T-cell (primary cell): ENCODE measurements around the gene CLASP1. TPM values are rescaled to one million over a fixed set of nuclear protein-coding genes. Genes with fewer than 3 reads are reported as not detected.

Source experiments
- ATAC-seq, 4 experiments: fragments of 200-7000 bp in 3 of 4; fragments of 150-1000 bp in 1 of 4; cut with Tn5 transposase; replicated peaks in 1 of 4; 1 replicate in 3 of 4; 2 replicates in 1 of 4; pipeline ENCODE4 v1.10.0; 2021; ENCODE audit warnings: moderate library complexity in 3 of 4, mild to moderate bottlenecking in 2 of 4, moderate number of reproducible peaks in 1 of 4
- CTCF ChIA-PET, 2 donors: fragments of 300-600 bp; sonication (Branson Sonifier 250); formaldehyde crosslinking; loops; one replicate each; lab custom pipeline; 2022; ENCODE audit warnings: antibody characterized with exemption in 2 of 2; lab: Charles Lee
- POLR2A ChIA-PET, 2 donors: fragments of 300-600 bp; sonication (Branson Sonifier 250); formaldehyde crosslinking; loops; one replicate each; lab custom pipeline; 2022; ENCODE audit warnings: antibody characterized with exemption in 2 of 2; lab: Charles Lee
- DNase-seq, 35 experiments: peaks; one replicate each; pipeline versions ENCODE4 v3.0.0 to v3.0.0-alpha.2; 2013 to 2023
- H3K27ac ChIP-seq: one replicate; pipeline ENCODE4 v1.5.1; 2013; ENCODE audit warnings: low read length
- H3K27me3 ChIP-seq, 2 experiments: replicated peaks in 1 of 2; 1 replicate in 1 of 2; 2 replicates in 1 of 2; pipeline versions ENCODE4 v1.6.1 to v1.7.0; 2013; ENCODE audit warnings: low read length in 1 of 2, mixed read lengths in 1 of 2; ENCODE audit not compliant: control insufficient read depth in 2 of 2, insufficient read depth in 2 of 2; ENCODE audit errors: extremely low read depth in 1 of 2
- H3K36me3 ChIP-seq, 2 donors: 1 replicate in 1 of 2; 2 replicates in 1 of 2; pipeline versions ENCODE4 v1.6.1 to v1.7.0; 2013; ENCODE audit warnings: low read length in 1 of 2; ENCODE audit not compliant: control insufficient read depth in 2 of 2, insufficient read depth in 1 of 2; ENCODE audit errors: extremely low read depth in 1 of 2
- H3K4me1 ChIP-seq, 2 experiments: 1 replicate in 1 of 2; 2 replicates in 1 of 2; pipeline versions ENCODE4 v1.6.1 to v1.7.0; 2013; ENCODE audit warnings: low read length in 2 of 2, mixed read lengths in 1 of 2; ENCODE audit not compliant: insufficient read depth in 2 of 2, control insufficient read depth in 1 of 2; ENCODE audit errors: extremely low read depth in 1 of 2
- H3K4me3 ChIP-seq, 2 donors: 1 replicate in 1 of 2; 2 replicates in 1 of 2; pipeline versions ENCODE4 v1.5.1 to v1.7.0; 2013; ENCODE audit warnings: mild to moderate bottlenecking in 2 of 2, low read length in 1 of 2, moderate library complexity in 1 of 2; ENCODE audit not compliant: control insufficient read depth in 1 of 2; ENCODE audit errors: extremely low read depth in 1 of 2
- H3K9me3 ChIP-seq: 2 replicates; pipeline ENCODE4 v1.7.0; 2013
- H3K27ac Mint-ChIP-seq, 2 donors: one replicate each; pipeline ENCODE4 v1.8.0; 2020 to 2021; ENCODE audit warnings: mild to moderate bottlenecking in 2 of 2, mixed read lengths in 2 of 2
- H3K27me3 Mint-ChIP-seq, 2 donors: one replicate each; pipeline ENCODE4 v1.8.0; 2021 to 2022; ENCODE audit warnings: mixed read lengths in 2 of 2
- H3K36me3 Mint-ChIP-seq: one replicate; pipeline ENCODE4 v1.8.0; 2021; ENCODE audit warnings: mixed read lengths
- H3K4me1 Mint-ChIP-seq, 3 donors: one replicate each; pipeline ENCODE4 v1.8.0; 2020 to 2022; ENCODE audit warnings: mixed read lengths in 3 of 3, mild to moderate bottlenecking in 1 of 3
- H3K4me3 Mint-ChIP-seq, 3 donors: one replicate each; pipeline ENCODE4 v1.8.0; 2020 to 2022; ENCODE audit warnings: mild to moderate bottlenecking in 3 of 3, mixed read lengths in 3 of 3, moderate library complexity in 3 of 3
- H3K9me3 Mint-ChIP-seq, 3 donors: one replicate each; pipeline ENCODE4 v1.8.0; 2020 to 2022; ENCODE audit warnings: mixed read lengths in 3 of 3
- WGBS: methylation state at CpG from one replicate; pipeline ENCODE4 v1.1.5; 2013; ENCODE audit warnings: missing lambda C conversion rate; ENCODE audit not compliant: insufficient coverage; 5-methylcytosine and 5-hydroxymethylcytosine counted together
- total RNA-seq, 35 experiments: library from RNA in 6 of 35; stranded (reverse) in 6 of 35; fragments of 120-200 nt in 1 of 35; gene quantifications; one replicate each; pipeline versions ENCODE4 v1.2.1 to v1.2.4 and lab custom pipeline; 2013 to 2026

The CLASP1 gene
- total RNA-seq, 5 donors from 2014 or later (not counting 1 experiment from before 2014, with no cell fraction given): 57.8 to 72.8 (median 65.1) TPM

DNA sequence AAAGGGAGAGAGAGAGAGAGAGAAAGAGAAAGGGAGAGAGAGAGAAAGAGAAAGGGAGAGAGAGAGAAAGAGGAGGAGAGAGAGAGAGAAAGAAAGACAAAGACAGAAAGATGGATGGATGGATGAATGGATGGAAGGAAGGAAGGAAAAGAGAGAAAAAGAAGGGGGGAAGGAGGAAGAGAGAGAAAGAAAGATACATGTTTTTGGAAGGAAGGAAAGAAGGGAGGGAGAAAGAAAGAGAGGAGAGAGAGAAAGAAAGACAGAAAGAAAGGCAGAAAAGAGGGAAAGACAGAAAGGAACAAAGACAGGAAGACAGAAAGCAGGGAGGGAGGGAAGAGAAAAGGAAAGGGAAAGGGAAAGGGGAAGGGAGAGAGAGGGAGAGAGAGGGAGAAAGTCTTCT, 67.0 kb downstream of the CLASP1 start:
- H3K36me3 Mint-ChIP-seq: peaks cover 10% of the 10 kb centered on the region

DNA sequence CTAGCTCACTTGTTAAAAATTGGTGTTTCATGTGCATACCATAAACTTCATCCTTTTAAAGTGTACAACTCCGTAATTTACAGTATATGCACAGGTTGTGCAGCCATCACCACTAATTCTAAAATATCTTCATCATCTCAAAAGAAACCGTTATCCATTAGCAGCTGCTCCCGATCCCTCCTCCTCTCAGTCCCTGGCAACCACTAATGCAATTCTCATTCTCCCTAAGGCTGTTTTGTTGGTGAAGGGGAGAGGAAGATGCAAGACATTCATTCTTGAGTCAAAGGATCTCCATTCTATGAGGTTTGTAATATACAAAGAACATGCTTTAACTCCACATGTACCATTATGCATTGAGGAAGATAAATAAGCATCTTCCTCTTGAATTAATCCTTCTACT, 70.0 kb downstream of the CLASP1 start:
- DNase-seq (no peak), ATAC-seq (no peak)
- Histone ChIP-seq H3K4me3 (no peak overlapping the region), H3K36me3 (no peaks in the 10 kb centered on the region), H3K27ac (no peak overlapping the region), H3K4me1 (no peaks in the 10 kb centered on the region), H3K9me3 (no peaks in the 10 kb centered on the region), H3K27me3 (no peaks in the 10 kb centered on the region)
- Mint-ChIP-seq H3K36me3 (peaks cover 3% of the 10 kb centered on the region), H3K9me3 (no peaks in the 10 kb centered on the region), H3K27me3 (no peaks in the 10 kb centered on the region), H3K27ac (no peak overlapping the region), H3K4me3 (no peak overlapping the region), H3K4me1 (peaks cover 44 to 55% (median 51%) of the 10 kb centered on the region in 3 donors)
- ChIA-PET CTCF (interaction anchor here in 1 of 2 donors (0.6 kb wide), 1 partner anchor 1876 kb away, joined by 3 read pairs; no protein-coding TSS in a partner anchor), POLR2A (no interaction called here)
- whole genome bisulfite sequencing: 100% methylated on average over 1 of the region's 3 CpGs

More for the DNA sequence above, 67.0 kb downstream of the CLASP1 start:
- Mint-ChIP-seq H3K4me3 (no peak overlapping the region), H3K27ac (no peak overlapping the region), H3K4me1 (peaks cover 45 to 51% (median 47%) of the 10 kb centered on the region in 3 donors), H3K9me3 (no peaks in the 10 kb centered on the region), H3K27me3 (no peaks in the 10 kb centered on the region)
- H3K4me3 ChIP-seq: no peak overlapping the region
- no peak overlapping the region for H3K27ac ChIP-seq
- ATAC-seq (no peak), DNase-seq (no peak)
- no peaks in the 10 kb centered on the region for H3K36me3 ChIP-seq
- no peaks in the 10 kb centered on the region for H3K9me3 ChIP-seq
- POLR2A ChIA-PET: no interaction called here
- no peaks in the 10 kb centered on the region for H3K27me3 ChIP-seq
- CTCF ChIA-PET: no interaction called here
- no peaks in the 10 kb centered on the region for H3K4me1 ChIP-seq

DNA sequence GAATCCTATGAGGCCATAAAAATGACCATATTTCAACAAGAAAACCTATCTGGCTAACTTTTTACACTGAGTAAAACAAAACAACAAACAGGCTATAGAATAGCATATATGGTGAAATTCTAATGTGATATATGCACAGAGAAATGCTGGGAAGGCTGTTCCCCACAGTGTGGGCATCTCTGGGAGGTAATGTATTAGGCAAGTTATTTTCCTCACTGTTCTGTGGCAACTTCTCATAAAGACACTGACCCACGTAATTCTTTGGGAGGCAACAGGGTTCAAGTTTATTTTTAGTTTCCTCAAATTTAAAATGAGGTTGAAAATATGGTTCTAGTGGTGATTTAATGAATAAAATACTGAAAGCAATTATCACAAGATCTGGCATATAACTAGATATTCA, 71.9 kb downstream of the CLASP1 start:
- Histone ChIP-seq H3K4me1 (no peaks in the 10 kb centered on the region), H3K9me3 (no peaks in the 10 kb centered on the region), H3K36me3 (no peaks in the 10 kb centered on the region), H3K4me3 (no peak overlapping the region), H3K27me3 (no peaks in the 10 kb centered on the region), H3K27ac (no peak overlapping the region)
- Mint-ChIP-seq H3K4me3 (no peak overlapping the region), H3K4me1 (peaks cover 41 to 51% (median 46%) of the 10 kb centered on the region in 3 donors), H3K27ac (no peak overlapping the region), H3K9me3 (no peaks in the 10 kb centered on the region), H3K36me3 (peaks cover 5% of the 10 kb centered on the region), H3K27me3 (no peaks in the 10 kb centered on the region)
- ChIA-PET CTCF (no interaction called here), POLR2A (no interaction called here)
- ATAC-seq (no peak), DNase-seq (no peak)
- no CpG with 5 or more reads among the region's 1 CpG for WGBS

DNA sequence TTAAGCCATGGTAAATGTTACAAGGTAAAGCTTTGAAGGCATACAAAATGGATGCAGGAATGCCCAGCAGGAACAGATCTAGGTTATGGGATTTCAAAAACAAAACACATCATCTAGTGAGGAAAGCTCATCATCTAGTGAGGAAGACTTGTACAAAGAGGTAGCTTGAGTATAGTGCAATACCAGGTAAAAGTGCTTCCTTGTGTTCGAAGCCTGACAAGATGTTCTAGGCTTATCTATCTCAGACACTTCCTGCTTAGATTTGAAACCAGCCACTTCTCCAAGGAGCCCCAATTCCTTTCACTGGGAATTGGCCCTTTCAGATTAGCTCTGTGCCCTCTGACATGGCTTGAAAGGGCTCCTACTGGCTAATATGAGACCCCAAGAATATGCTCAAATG, 73.0 kb downstream of the CLASP1 start:
- Histone ChIP-seq H3K36me3 (no peaks in the 10 kb centered on the region), H3K4me3 (no peak overlapping the region), H3K9me3 (no peaks in the 10 kb centered on the region), H3K27ac (no peak overlapping the region), H3K27me3 (no peaks in the 10 kb centered on the region), H3K4me1 (no peaks in the 10 kb centered on the region)
- no peak for ATAC-seq
- WGBS: 83% methylated on average over 1 of the region's 1 CpG
- ChIA-PET POLR2A (no interaction called here), CTCF (no interaction called here)
- DNase-seq: no peak
- Mint-ChIP-seq H3K27ac (no peak overlapping the region), H3K4me1 (peaks cover 41 to 47% (median 43%) of the 10 kb centered on the region in 3 donors), H3K4me3 (no peak overlapping the region), H3K27me3 (no peaks in the 10 kb centered on the region), H3K36me3 (peaks cover 12% of the 10 kb centered on the region), H3K9me3 (no peaks in the 10 kb centered on the region)

DNA sequence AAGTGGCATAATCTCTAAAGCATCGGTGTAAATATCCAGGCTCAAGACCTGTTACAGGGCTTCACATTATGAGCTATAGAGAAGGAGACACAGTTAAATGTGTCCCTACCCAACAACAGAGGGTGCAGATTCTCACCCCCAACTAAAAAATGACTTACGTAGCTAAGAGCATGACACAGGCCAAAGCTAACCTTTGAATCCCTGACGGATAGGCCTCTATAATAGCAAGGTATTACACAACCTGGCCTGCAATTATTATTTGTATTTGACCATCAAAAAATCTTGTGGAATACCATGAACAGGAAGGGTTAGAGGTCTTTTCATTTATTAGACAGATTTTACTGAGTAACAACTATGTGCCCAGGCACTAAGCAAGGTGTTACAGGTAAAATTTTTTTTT, 73.5 kb downstream of the CLASP1 start:
- DNase-seq (no peak), ATAC-seq (no peak)
- WGBS: no CpG with 5 or more reads among the region's 3 CpGs
- Histone ChIP-seq H3K27me3 (no peaks in the 10 kb centered on the region), H3K4me1 (no peaks in the 10 kb centered on the region), H3K27ac (no peak overlapping the region), H3K4me3 (no peak overlapping the region), H3K36me3 (no peaks in the 10 kb centered on the region), H3K9me3 (no peaks in the 10 kb centered on the region)
- Mint-ChIP-seq H3K27ac (no peak overlapping the region), H3K9me3 (no peaks in the 10 kb centered on the region), H3K4me3 (no peak overlapping the region), H3K36me3 (peaks cover 13% of the 10 kb centered on the region), H3K4me1 (peaks cover 41 to 46% (median 43%) of the 10 kb centered on the region in 3 donors), H3K27me3 (no peaks in the 10 kb centered on the region)
- ChIA-PET CTCF (no interaction called here), POLR2A (interaction anchor here in 1 of 2 donors (0.6 kb wide), 1 partner anchor 9 kb away, joined by 4 read pairs; no protein-coding TSS in a partner anchor)

DNA sequence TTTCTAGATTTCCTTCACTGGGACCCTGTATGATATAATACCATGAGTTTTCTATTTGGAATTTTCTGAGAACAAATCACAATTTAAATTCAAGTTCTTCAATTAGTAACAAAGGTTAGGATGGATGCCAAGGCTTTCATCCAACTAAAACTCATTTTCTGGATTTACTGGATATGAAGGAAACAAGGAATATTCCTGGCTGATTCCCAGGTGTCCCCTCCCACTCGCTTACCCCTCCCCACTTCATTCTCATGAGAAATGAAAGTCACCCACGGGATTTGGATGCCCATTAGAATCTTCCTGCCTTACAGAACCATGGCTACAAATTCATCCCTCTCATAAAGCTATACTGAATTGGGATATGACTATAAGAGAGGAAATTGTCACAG, 78.6 kb downstream of the CLASP1 start:
- ATAC-seq: no peak
- POLR2A ChIA-PET: interaction anchor here in 1 of 2 donors (0.6 kb wide), 1 partner anchor 61 kb away, joined by 3 read pairs; no protein-coding TSS in a partner anchor

More for the DNA sequence above, 78.6 kb downstream of the CLASP1 start:
- DNase-seq: no peak
- no peak overlapping the region for H3K27ac Mint-ChIP-seq
- no peaks in the 10 kb centered on the region for H3K9me3 Mint-ChIP-seq
- no peaks in the 10 kb centered on the region for H3K27me3 Mint-ChIP-seq
- peaks cover 30% of the 10 kb centered on the region for H3K36me3 Mint-ChIP-seq
- no peaks in the 10 kb centered on the region for H3K9me3 ChIP-seq
- no peaks in the 10 kb centered on the region for H3K36me3 ChIP-seq
- peaks cover 0 to 7% of the 10 kb centered on the region in 2 experiments for H3K4me1 ChIP-seq
- H3K27ac ChIP-seq: no peak overlapping the region
- WGBS: no CpG with 5 or more reads among the region's 2 CpGs
- H3K4me1 Mint-ChIP-seq: peaks cover 39 to 55% (median 44%) of the 10 kb centered on the region in 3 donors
- H3K4me3 Mint-ChIP-seq: no peak overlapping the region
- CTCF ChIA-PET: no interaction called here
- no peak overlapping the region for H3K4me3 ChIP-seq
- H3K27me3 ChIP-seq: no peaks in the 10 kb centered on the region
